Transverse colon (tissue), 4 donors: ENCODE results near the gene MAML1.

Experiments used
- POLR2A ChIP-seq: fragments of 450-650 bp; IDR thresholded peaks from one replicate; pipeline ENCODE4 v1.6.1; 2016; ENCODE audit warnings: antibody characterized with exemption, mild to moderate bottlenecking, moderate library complexity
- POLR2AphosphoS5 ChIP-seq, 3 donors: sonication (generic); formaldehyde crosslinking; IDR thresholded peaks; one replicate each; pipeline ENCODE4 v1.6.1; 2016; ENCODE audit warnings: antibody characterized with exemption in 3 of 3
- TF ChIP-seq, protein P1 (sequence below), 5 experiments: fragments of 200-600 bp in 3 of 5; fragments of 450-650 bp in 2 of 5; sonication (generic) in 3 of 5; IDR thresholded peaks; 1 replicate in 2 of 5; 2 replicates in 3 of 5; pipeline ENCODE4 v1.5.1; 2016 to 2017; ENCODE audit warnings: antibody characterized with exemption in 5 of 5, inconsistent platforms in 3 of 5, mild to moderate bottlenecking in 2 of 5, moderate library complexity in 1 of 5

DNA sequence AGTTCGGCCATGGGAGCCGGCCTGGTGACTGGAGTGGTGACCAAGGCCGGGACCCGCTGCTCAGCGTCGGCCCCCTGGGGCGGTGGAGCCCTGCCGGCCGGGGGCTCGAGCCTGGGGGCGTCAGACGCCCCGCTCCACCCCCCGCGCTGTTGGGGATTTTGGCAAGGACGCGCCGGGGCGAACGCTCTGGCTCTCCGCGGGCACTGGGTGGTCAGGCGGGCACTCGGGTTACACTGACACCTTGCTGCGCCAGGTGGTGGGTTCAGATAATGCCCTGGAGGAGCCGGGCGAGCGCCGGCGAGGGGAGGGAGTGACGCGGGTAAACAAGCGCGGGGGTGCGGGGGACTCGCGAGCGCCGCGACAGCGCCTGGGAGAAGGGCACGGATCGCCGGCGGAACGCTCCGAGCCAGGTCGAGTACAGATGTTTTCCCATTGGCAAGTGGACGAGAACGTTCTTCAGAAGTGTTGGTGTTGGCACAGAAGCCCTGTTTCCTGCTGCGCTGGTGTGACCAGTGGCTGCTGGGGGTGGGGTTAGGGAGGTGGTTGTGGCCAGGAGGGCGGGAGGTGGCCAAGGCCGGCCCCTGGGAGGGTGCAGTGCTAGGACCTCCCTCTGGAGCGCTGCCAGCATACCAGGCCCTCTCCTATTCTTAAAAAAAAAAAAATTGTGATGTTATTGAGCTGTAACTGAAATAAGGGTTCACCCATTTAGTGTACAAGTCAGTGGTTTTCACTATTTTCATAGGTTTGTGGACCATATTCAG lies 88.9 kb downstream of the MAML1 start:
- TF ChIP-seq, protein P1, sequence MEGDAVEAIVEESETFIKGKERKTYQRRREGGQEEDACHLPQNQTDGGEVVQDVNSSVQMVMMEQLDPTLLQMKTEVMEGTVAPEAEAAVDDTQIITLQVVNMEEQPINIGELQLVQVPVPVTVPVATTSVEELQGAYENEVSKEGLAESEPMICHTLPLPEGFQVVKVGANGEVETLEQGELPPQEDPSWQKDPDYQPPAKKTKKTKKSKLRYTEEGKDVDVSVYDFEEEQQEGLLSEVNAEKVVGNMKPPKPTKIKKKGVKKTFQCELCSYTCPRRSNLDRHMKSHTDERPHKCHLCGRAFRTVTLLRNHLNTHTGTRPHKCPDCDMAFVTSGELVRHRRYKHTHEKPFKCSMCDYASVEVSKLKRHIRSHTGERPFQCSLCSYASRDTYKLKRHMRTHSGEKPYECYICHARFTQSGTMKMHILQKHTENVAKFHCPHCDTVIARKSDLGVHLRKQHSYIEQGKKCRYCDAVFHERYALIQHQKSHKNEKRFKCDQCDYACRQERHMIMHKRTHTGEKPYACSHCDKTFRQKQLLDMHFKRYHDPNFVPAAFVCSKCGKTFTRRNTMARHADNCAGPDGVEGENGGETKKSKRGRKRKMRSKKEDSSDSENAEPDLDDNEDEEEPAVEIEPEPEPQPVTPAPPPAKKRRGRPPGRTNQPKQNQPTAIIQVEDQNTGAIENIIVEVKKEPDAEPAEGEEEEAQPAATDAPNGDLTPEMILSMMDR (IDR thresholded peaks at IDR 0.05): peak in 3 of 5 experiments; percentile 2 to 40 (median 22)
- peak; percentile 98 for TF ChIP-seq POLR2A
- TF ChIP-seq POLR2AphosphoS5 (IDR thresholded peaks at IDR 0.05): peak; percentile 98 to 99 (median 99)
